SK-N-SH treated with all-trans-retinoic acid at 6 μM for 48 hours (cell line): Measurements from ENCODE around the gene MRPL44.

ENCODE experiments used
- ATAC-seq: fragments of 200-7000 bp; cut with Tn5 transposase; 3 replicates; pipeline ENCODE4 v1.9.1; 2020; ENCODE audit warnings: mild to moderate bottlenecking, moderate library complexity
- ARNTL ChIP-seq: fragments of 450-650 bp; formaldehyde crosslinking; IDR thresholded peaks from 2 replicates; pipeline ENCODE4 v1.5.0; 2020; ENCODE audit warnings: low read depth, mild to moderate bottlenecking, moderate library complexity, borderline replicate concordance
- BACH2 ChIP-seq: fragments of 250-450 bp; sonication (Bioruptor Pico); IDR thresholded peaks from 2 replicates; pipeline ENCODE4 v1.9.0; 2021; ENCODE audit warnings: mild to moderate bottlenecking, borderline replicate concordance
- CSDC2 ChIP-seq: fragments of 250-450 bp; sonication (Bioruptor Pico); IDR thresholded peaks from 2 replicates; pipeline ENCODE4 v1.5.0; 2020; ENCODE audit warnings: mild to moderate bottlenecking, moderate library complexity
- CSRNP3 ChIP-seq: fragments of 250-450 bp; sonication (Bioruptor Pico); IDR thresholded peaks from 2 replicates; pipeline ENCODE4 v1.5.1; 2021; ENCODE audit warnings: mild to moderate bottlenecking, moderate library complexity
- ESRRG ChIP-seq: fragments of 250-450 bp; sonication (Bioruptor Pico); IDR thresholded peaks from 2 replicates; pipeline ENCODE4 v1.6.1; 2021; ENCODE audit warnings: mild to moderate bottlenecking
- ISL1 ChIP-seq: fragments of 250-450 bp; sonication (Bioruptor Pico); IDR thresholded peaks from 2 replicates; pipeline ENCODE4 v2.1.2; 2022; ENCODE audit warnings: mild to moderate bottlenecking, moderate library complexity
- OSR1 ChIP-seq: fragments of 250-450 bp; sonication (Bioruptor Pico); IDR thresholded peaks from 2 replicates; pipeline ENCODE4 v1.8.0; 2022; ENCODE audit warnings: moderate library complexity, mild to moderate bottlenecking, inconsistent platforms
- PATZ1 ChIP-seq: fragments of 250-450 bp; sonication (Bioruptor Pico); IDR thresholded peaks from 2 replicates; pipeline ENCODE4 v1.8.0; 2020; ENCODE audit warnings: mild to moderate bottlenecking, moderate library complexity, borderline replicate concordance
- POU6F1 ChIP-seq: fragments of 250-450 bp; sonication (Bioruptor Pico); IDR thresholded peaks from 2 replicates; pipeline ENCODE4 v1.8.0; 2021; ENCODE audit warnings: low read depth, mild to moderate bottlenecking, moderate library complexity, borderline replicate concordance
- RARB ChIP-seq: fragments of 250-450 bp; sonication (Bioruptor Pico); IDR thresholded peaks from 2 replicates; pipeline ENCODE4 v1.8.0; 2021; ENCODE audit warnings: mild to moderate bottlenecking, moderate library complexity
- SNAI2 ChIP-seq: fragments of 250-450 bp; sonication (Bioruptor Pico); IDR thresholded peaks from 2 replicates; pipeline ENCODE4 v1.5.0; 2020; ENCODE audit warnings: mild to moderate bottlenecking, moderate library complexity
- TCF4 ChIP-seq: fragments of 250-450 bp; sonication (Bioruptor Pico); IDR thresholded peaks from 2 replicates; pipeline ENCODE4 v1.8.0; 2021; ENCODE audit warnings: mild to moderate bottlenecking, moderate library complexity, borderline replicate concordance
- ZFP3 ChIP-seq: fragments of 250-450 bp; sonication (Bioruptor Pico); IDR thresholded peaks from 2 replicates; pipeline ENCODE4 v1.5.0; 2020; ENCODE audit warnings: mild to moderate bottlenecking, moderate library complexity
- ZFP30 ChIP-seq: fragments of 450-650 bp; formaldehyde crosslinking; IDR thresholded peaks from 2 replicates; pipeline ENCODE4 v1.5.0; 2022; ENCODE audit warnings: mild to moderate bottlenecking, moderate library complexity
- ZNF70 ChIP-seq: fragments of 450-650 bp; formaldehyde crosslinking; IDR thresholded peaks from 2 replicates; pipeline ENCODE4 v1.5.0; 2020; ENCODE audit warnings: mild to moderate bottlenecking, moderate library complexity
- ZNF8 ChIP-seq: fragments of 450-650 bp; formaldehyde crosslinking; IDR thresholded peaks from 2 replicates; pipeline ENCODE4 v1.5.0; 2020; ENCODE audit warnings: mild to moderate bottlenecking, moderate library complexity
- TF ChIP-seq, protein P1 (sequence below): fragments of 250-450 bp; sonication (Bioruptor Pico); IDR thresholded peaks from 2 replicates; pipeline ENCODE4 v1.5.0; 2020; ENCODE audit warnings: mild to moderate bottlenecking, moderate library complexity
- TF ChIP-seq, protein P2 (sequence below): fragments of 250-450 bp; sonication (Bioruptor Pico); IDR thresholded peaks from 2 replicates; pipeline ENCODE4 v1.5.1; 2020; ENCODE audit warnings: low read depth, mild to moderate bottlenecking, moderate library complexity

The MRPL44 gene

GRCh38 chr2:223957092-223957851 lies at the start of gene MRPL44:
Gene MRPL44, plus strand, starts transcription at chr2:223957463. Its CDS starts 10 bp downstream, at chr2:223957473.
- TF ChIP-seq RARB (no peak), ZFP3 (CRISPR knock-in tag) (0 out of 2 replicates have a peak, but pooled peaks have one; percentile 58), PATZ1 (CRISPR knock-in tag) (peak; percentile 67; the same call in 1 of the 2 replicates), ZFP30 (CRISPR knock-in tag) (no peak), POU6F1 (CRISPR knock-in tag) (no peak), ESRRG (CRISPR knock-in tag) (no peak)
- TF ChIP-seq, protein P1, sequence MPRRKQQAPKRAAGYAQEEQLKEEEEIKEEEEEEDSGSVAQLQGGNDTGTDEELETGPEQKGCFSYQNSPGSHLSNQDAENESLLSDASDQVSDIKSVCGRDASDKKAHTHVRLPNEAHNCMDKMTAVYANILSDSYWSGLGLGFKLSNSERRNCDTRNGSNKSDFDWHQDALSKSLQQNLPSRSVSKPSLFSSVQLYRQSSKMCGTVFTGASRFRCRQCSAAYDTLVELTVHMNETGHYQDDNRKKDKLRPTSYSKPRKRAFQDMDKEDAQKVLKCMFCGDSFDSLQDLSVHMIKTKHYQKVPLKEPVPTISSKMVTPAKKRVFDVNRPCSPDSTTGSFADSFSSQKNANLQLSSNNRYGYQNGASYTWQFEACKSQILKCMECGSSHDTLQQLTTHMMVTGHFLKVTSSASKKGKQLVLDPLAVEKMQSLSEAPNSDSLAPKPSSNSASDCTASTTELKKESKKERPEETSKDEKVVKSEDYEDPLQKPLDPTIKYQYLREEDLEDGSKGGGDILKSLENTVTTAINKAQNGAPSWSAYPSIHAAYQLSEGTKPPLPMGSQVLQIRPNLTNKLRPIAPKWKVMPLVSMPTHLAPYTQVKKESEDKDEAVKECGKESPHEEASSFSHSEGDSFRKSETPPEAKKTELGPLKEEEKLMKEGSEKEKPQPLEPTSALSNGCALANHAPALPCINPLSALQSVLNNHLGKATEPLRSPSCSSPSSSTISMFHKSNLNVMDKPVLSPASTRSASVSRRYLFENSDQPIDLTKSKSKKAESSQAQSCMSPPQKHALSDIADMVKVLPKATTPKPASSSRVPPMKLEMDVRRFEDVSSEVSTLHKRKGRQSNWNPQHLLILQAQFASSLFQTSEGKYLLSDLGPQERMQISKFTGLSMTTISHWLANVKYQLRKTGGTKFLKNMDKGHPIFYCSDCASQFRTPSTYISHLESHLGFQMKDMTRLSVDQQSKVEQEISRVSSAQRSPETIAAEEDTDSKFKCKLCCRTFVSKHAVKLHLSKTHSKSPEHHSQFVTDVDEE (CRISPR knock-in tag), result 0 out of 2 replicates have a peak, but pooled peaks have one; percentile 58
- TF ChIP-seq, all 23 proteins: peak for 3
- peak; percentile 100 for ATAC-seq

- TF ChIP-seq, protein P2, sequence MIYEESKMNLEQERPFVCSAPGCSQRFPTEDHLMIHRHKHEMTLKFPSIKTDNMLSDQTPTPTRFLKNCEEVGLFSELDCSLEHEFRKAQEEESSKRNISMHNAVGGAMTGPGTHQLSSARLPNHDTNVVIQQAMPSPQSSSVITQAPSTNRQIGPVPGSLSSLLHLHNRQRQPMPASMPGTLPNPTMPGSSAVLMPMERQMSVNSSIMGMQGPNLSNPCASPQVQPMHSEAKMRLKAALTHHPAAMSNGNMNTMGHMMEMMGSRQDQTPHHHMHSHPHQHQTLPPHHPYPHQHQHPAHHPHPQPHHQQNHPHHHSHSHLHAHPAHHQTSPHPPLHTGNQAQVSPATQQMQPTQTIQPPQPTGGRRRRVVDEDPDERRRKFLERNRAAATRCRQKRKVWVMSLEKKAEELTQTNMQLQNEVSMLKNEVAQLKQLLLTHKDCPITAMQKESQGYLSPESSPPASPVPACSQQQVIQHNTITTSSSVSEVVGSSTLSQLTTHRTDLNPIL (CRISPR knock-in tag), result no peak
- no peak for TF ChIP-seq ZNF8
- no peak for TF ChIP-seq SNAI2
- no peak for TF ChIP-seq ZNF70
- TF ChIP-seq ARNTL (CRISPR knock-in tag), result no peak
- no peak for TF ChIP-seq TCF4
- no peak for TF ChIP-seq CSDC2 (CRISPR knock-in tag)
- no peak for TF ChIP-seq BACH2 (CRISPR knock-in tag)
- no peak for TF ChIP-seq ISL1 (CRISPR knock-in tag)
- TF ChIP-seq ZFP3 (CRISPR knock-in tag), result no peak
- no peak for TF ChIP-seq RARB
- TF ChIP-seq OSR1 (CRISPR knock-in tag), result no peak
- no peak for TF ChIP-seq ESRRG (CRISPR knock-in tag)
- TF ChIP-seq CSRNP3 (CRISPR knock-in tag), result no peak
- TF ChIP-seq POU6F1 (CRISPR knock-in tag), result no peak
- no peak for ATAC-seq
These were observed 48.8 kb upstream of the MRPL44 start for GRCh38 chr2:223908304-223908998.
